ENCODE results near the gene LRRFIP1.

DNA sequence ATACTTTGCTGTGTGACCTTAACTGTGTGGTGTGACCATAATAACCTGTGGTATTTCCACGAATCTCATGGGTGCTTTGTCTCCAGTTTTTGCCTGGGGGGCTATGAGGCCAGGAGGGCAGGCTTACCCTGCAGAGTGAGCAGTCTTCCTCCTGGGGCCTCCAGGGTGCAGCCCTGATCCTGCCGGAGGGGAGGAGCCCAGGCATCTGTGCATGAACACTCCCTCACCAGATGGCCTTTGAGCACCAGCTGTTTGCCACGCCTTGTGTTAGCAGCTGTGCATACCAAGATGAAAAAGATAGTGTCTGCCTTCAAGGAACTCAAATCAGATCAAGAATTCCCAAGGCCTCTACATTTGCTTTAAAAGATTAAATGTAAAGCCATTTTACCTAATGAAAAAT lies 96.2 kb downstream of the LRRFIP1 start:
- TF ChIP-seq CTCF (IDR thresholded peaks at IDR 0.05) (no peak), HOXA7 (CRISPR knock-in tag; IDR thresholded peaks at IDR 0.05) (no peak), TP53 (CRISPR knock-in tag; IDR thresholded peaks at IDR 0.05) (no peak), POLR2A (IDR thresholded peaks at IDR 0.05; ENCODE audit: low read length) (no peak), CEBPB (IDR thresholded peaks at IDR 0.05) (no peak), ESRRA (IDR thresholded peaks at IDR 0.05; ENCODE audit: borderline replicate concordance, low read length) (no peak), PHF8 (IDR thresholded peaks at IDR 0.05; ENCODE audit: borderline replicate concordance, low read depth) (no peak), JUNB (IDR thresholded peaks at IDR 0.05) (no peak), RARB (CRISPR knock-in tag; IDR thresholded peaks at IDR 0.05) (no peak), CHD2 (IDR thresholded peaks at IDR 0.05; ENCODE audit: low read length, partially characterized antibody) (no peak), ZNF302 (CRISPR knock-in tag; IDR thresholded peaks at IDR 0.05) (no peak), RFX5 (IDR thresholded peaks at IDR 0.05) (no peak)
- TF ChIP-seq, protein P1, sequence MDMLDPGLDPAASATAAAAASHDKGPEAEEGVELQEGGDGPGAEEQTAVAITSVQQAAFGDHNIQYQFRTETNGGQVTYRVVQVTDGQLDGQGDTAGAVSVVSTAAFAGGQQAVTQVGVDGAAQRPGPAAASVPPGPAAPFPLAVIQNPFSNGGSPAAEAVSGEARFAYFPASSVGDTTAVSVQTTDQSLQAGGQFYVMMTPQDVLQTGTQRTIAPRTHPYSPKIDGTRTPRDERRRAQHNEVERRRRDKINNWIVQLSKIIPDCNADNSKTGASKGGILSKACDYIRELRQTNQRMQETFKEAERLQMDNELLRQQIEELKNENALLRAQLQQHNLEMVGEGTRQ (IDR thresholded peaks at IDR 0.05) = no peak

Measured in A549 (cell line).